Measurements from ENCODE around the gene FUOM. TPM values are rescaled to one million over a fixed set of nuclear protein-coding genes. Genes with fewer than 3 reads are reported as not detected.
"Not testable (repeated sequence)": the region's sequence is repeated elsewhere in the genome, so short reads cannot be mapped to it uniquely, and the experiment has no call there.

FUOM gene
- total RNA-seq, 1 donor from 2014 or later, result 37.2 TPM

DNA sequence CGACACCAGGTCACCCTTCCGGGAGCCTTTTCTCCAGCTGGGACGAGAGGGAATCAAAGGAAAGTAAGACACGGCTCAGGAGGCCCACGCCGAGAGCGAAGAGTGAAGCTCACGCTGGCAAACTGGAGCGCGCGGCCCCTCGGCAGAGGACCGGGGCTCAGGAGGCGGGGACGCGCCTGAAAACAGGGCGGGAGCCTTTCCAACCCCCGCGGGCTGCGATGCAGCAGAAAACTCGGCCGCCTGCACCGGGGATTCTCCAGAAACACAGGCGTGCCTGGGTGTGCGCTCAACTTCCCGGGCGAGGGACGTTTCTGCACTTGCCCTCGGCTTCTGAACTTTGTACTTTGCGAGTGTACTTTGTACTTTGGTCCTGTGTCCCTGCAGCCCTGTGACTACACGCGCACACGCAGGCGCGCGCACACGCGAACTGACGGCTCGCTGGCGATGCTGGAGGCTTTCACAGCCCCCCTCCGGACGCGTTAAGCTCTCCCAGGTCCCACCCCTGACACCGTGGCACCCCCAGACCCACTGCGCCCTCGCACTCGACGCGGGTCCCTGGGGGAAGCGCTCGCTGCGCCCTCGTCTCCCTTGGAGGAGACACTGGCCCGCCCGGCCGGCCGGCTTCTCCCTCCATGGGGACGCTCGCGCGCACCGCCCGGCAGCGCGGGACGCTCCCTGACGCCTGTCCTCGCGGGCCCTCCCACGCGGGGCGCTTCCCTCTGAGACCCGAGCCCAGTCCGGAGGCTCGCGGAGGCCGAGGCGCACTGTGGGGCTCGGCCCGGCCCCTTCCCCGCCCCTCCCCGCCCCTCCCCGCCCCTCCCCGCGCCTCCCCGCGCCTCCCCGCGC, 20.7 kb upstream of the FUOM start:
- peak overlapping the region; percentile 61 for H3K27ac Mint-ChIP-seq
- no peaks in the 10 kb centered on the region for H3K27me3 Mint-ChIP-seq
- ChIA-PET POLR2A (interaction anchor here (1.4 to 6.6 kb wide), 4 partner anchors 12 to 21 kb away, joined by 3 to 52 read pairs (median 10); partner anchors contain the start of genes FUOM and MTG1), CTCF (interaction anchor here (1.9 kb wide), 1 partner anchor 49 kb away, joined by 5 read pairs; no protein-coding TSS in a partner anchor)
- ATAC-seq (ENCODE audit: low read depth) (peak; percentile 48), DNase-seq (peak; percentile 70)
- H3K4me1 Mint-ChIP-seq, result peaks cover 45% of the 10 kb centered on the region
- H3K4me3 Mint-ChIP-seq, result peak overlapping the region; percentile 87
- H3K36me3 Mint-ChIP-seq (ENCODE audit: low read depth), result peaks cover 15% of the 10 kb centered on the region
- no peaks in the 10 kb centered on the region for H3K9me3 Mint-ChIP-seq
- TF ChIP-seq, protein P1, sequence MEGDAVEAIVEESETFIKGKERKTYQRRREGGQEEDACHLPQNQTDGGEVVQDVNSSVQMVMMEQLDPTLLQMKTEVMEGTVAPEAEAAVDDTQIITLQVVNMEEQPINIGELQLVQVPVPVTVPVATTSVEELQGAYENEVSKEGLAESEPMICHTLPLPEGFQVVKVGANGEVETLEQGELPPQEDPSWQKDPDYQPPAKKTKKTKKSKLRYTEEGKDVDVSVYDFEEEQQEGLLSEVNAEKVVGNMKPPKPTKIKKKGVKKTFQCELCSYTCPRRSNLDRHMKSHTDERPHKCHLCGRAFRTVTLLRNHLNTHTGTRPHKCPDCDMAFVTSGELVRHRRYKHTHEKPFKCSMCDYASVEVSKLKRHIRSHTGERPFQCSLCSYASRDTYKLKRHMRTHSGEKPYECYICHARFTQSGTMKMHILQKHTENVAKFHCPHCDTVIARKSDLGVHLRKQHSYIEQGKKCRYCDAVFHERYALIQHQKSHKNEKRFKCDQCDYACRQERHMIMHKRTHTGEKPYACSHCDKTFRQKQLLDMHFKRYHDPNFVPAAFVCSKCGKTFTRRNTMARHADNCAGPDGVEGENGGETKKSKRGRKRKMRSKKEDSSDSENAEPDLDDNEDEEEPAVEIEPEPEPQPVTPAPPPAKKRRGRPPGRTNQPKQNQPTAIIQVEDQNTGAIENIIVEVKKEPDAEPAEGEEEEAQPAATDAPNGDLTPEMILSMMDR (IDR thresholded peaks at IDR 0.05), result no peak
- intact Hi-C loops (cut with micrococcal nuclease), result loop anchor here (1.0 to 10.0 kb wide), 5 partner anchors 11 to 1044 kb away; partner anchors contain the start of genes LRRC27 and MTG1

DNA sequence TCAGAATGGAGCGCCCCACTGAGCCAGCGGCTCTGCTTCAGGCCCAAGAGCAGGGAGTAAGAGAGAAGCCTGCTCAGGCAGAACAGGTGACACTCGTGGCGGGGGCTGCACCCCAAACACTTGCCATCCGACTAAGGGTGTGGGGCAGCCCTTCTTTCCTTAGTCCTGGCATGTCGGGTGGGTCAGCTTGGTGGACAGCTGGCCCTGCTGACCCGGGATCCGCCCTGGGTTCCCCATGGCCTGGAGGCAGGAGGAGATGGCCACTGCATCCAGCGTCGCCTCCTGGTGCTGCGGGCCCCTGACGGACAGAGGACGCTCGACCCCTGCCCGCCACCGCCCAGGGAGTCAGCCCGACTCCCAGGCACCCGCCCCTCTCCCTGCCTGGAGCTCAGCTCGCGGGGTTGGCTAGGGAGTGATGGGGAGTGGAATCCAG, 20.0 kb upstream of the FUOM start:
- CTCF ChIA-PET, result interaction anchor here (1.9 kb wide), 1 partner anchor 48 kb away, joined by 5 read pairs; no protein-coding TSS in a partner anchor
- H3K4me3 Mint-ChIP-seq, result peak overlapping the region; percentile 87
- ATAC-seq (ENCODE audit: low read depth) (no peak), DNase-seq (no peak)
- TF ChIP-seq, protein P1 (IDR thresholded peaks at IDR 0.05), result no peak
- no peaks in the 10 kb centered on the region for H3K9me3 Mint-ChIP-seq
- H3K27me3 Mint-ChIP-seq, result no peaks in the 10 kb centered on the region
- peaks cover 12% of the 10 kb centered on the region for H3K36me3 Mint-ChIP-seq (ENCODE audit: low read depth)
- intact Hi-C loops (cut with micrococcal nuclease), result loop anchor here (5.0 to 10.0 kb wide), 2 partner anchors 51 to 1043 kb away; partner anchors contain the start of gene LRRC27
- POLR2A ChIA-PET, result interaction anchor here (1.4 to 6.6 kb wide), 4 partner anchors 12 to 20 kb away, joined by 3 to 52 read pairs (median 10); partner anchors contain the start of genes FUOM and MTG1
- H3K27ac Mint-ChIP-seq, result no peak overlapping the region
- H3K4me1 Mint-ChIP-seq, result peaks cover 47% of the 10 kb centered on the region

DNA sequence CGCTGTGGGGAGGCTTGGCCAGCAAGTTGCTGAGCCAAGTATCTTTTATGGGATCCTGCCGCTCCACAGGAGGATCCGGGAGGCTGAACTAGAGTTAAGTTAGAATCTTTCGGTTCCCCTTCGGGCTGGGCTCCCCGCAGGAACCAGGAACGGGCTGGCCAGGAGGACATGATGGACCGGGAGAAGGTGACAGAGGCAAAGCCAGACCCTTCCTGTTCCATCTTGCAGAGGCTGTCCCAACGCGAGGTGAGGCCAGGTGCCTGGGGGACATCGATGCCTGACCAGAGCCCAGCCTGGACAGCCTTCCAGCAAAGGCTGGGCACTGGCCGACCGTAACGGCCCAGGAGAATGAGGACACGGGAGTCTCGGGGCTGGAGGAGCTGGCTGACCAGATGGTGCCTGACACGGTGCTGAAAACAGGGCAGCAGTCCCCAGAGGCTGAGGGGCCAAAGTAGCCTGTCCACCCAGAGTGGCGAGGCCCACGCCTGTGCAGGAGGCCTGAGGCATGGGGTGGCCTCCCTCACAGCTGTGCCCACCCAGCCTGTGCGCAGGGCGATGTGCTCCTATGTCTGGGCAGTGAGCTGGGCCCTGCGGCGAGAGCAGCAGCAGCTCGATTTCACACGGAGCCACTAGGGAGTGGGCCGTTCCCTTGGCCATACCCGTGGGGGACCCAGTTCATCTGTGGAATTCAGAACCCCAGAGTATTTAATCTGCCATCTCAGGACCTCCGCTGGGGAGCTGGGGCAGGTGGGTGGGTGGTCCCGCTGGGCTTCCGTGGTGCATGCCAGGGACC, 19.4 kb upstream of the FUOM start:
- Mint-ChIP-seq H3K36me3 (ENCODE audit: low read depth) (peaks cover 7% of the 10 kb centered on the region), H3K27ac (no peak overlapping the region), H3K4me1 (peaks cover 45% of the 10 kb centered on the region), H3K9me3 (no peaks in the 10 kb centered on the region), H3K4me3 (peak overlapping the region; percentile 87), H3K27me3 (no peaks in the 10 kb centered on the region)
- CTCF ChIA-PET, result no interaction called here
- ATAC-seq (ENCODE audit: low read depth), result no peak
- POLR2A ChIA-PET, result interaction anchor here (6.6 kb wide), 1 partner anchor 13 kb away, joined by 52 read pairs; no protein-coding TSS in a partner anchor
- TF ChIP-seq, protein P1 (IDR thresholded peaks at IDR 0.05), result no peak
- intact Hi-C loops (cut with micrococcal nuclease), result loop anchor here (5.0 to 10.0 kb wide), 2 partner anchors 50 to 1042 kb away; partner anchors contain the start of gene LRRC27
- DNase-seq, result no peak

DNA sequence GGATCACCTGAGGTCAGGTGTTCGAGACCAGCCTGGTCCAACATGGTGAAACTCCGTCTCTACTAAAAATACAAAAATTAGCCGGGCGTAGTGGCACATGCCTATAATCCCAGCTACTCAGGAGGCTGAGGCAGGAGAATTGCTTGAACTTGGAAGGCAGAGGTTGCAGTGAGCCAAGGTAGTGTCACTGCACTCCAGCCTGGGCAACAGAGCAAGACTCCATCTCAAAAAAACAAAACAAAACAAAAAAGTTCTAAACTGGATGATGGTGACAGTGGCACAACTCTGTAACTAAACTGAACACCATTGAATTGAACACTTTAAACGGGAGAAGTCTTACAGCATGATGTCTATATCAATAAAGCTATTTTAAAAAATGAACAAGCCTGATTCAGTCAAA, 18.4 kb upstream of the FUOM start:
- Mint-ChIP-seq H3K4me1 (peaks cover 41% of the 10 kb centered on the region), H3K4me3 (peak overlapping the region; percentile 64)
- H3K36me3 Mint-ChIP-seq (ENCODE audit: low read depth); H3K9me3 Mint-ChIP-seq; H3K27ac Mint-ChIP-seq; CTCF ChIA-PET; ATAC-seq (ENCODE audit: low read depth); DNase-seq; H3K27me3 Mint-ChIP-seq: not testable (repeated sequence)
- intact Hi-C loops (cut with micrococcal nuclease), result loop anchor here (5.0 to 10.0 kb wide), 2 partner anchors 49 to 1041 kb away; partner anchors contain the start of gene LRRC27
- POLR2A ChIA-PET, result interaction anchor here (6.6 kb wide), 1 partner anchor 14 kb away, joined by 52 read pairs; no protein-coding TSS in a partner anchor

DNA sequence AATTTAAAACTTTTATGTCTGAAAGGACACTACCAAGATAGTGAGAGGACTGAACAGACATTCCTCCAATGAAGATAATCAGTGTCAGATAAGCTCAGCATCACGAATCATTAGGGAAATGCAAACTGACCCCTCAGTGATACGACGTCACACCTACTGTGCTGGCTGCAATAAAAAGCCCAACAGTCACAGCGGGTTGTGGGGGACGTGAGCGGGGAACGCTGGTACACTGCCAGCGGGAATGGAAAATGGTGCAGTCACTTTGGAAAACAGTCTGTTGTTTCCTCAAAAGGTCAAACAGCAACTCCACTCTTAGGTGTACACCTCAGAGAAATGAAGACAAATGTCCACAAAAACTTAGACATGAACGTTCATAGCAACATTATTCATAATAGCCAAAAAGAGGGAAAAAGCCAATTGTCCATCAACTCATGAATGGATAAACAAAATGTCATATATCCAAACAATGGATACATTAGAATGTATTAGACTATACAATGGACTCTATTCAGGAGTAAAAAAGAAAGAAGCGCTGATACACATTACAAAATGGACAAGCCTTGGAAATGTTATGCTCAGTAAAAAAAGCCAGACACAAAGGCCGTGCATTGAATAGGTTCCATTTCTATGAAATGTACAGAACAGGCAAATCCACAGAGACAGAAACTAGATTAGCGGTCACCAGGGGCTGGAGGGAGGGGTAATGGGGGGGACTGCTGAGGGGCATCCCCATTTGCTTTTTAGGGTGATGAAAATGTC, 17.7 kb upstream of the FUOM start:
- no peaks in the 10 kb centered on the region for H3K9me3 Mint-ChIP-seq
- no peak overlapping the region for H3K27ac Mint-ChIP-seq
- TF ChIP-seq, protein P1 (IDR thresholded peaks at IDR 0.05), result no peak
- H3K36me3 Mint-ChIP-seq (ENCODE audit: low read depth), result peaks cover 8% of the 10 kb centered on the region
- intact Hi-C loops (cut with micrococcal nuclease), result loop anchor here (5.0 to 10.0 kb wide), 2 partner anchors 48 to 1041 kb away; partner anchors contain the start of gene LRRC27
- peak overlapping the region; percentile 78 for H3K4me3 Mint-ChIP-seq
- ChIA-PET CTCF (no interaction called here), POLR2A (interaction anchor here (2.9 kb wide), 1 partner anchor 15 kb away, joined by 34 read pairs; no protein-coding TSS in a partner anchor)
- peaks cover 36% of the 10 kb centered on the region for H3K4me1 Mint-ChIP-seq
- no peaks in the 10 kb centered on the region for H3K27me3 Mint-ChIP-seq
- no peak for DNase-seq
- no peak for ATAC-seq (ENCODE audit: low read depth)

Data from activated B cell treated with CpG ODN at 0.5 μM for 24 hours (primary cell).